ENCODE results near the gene PLA2G15. TPM values are rescaled to one million over a fixed set of nuclear protein-coding genes. Genes with fewer than 3 reads are reported as not detected.

PLA2G15 gene
- total and polyA plus RNA-seq, 2 of the 13 experiments (the other 11 are each of a cell fraction or from before 2014, with no cell fraction given), result 14.4 to 23.7 TPM

DNA sequence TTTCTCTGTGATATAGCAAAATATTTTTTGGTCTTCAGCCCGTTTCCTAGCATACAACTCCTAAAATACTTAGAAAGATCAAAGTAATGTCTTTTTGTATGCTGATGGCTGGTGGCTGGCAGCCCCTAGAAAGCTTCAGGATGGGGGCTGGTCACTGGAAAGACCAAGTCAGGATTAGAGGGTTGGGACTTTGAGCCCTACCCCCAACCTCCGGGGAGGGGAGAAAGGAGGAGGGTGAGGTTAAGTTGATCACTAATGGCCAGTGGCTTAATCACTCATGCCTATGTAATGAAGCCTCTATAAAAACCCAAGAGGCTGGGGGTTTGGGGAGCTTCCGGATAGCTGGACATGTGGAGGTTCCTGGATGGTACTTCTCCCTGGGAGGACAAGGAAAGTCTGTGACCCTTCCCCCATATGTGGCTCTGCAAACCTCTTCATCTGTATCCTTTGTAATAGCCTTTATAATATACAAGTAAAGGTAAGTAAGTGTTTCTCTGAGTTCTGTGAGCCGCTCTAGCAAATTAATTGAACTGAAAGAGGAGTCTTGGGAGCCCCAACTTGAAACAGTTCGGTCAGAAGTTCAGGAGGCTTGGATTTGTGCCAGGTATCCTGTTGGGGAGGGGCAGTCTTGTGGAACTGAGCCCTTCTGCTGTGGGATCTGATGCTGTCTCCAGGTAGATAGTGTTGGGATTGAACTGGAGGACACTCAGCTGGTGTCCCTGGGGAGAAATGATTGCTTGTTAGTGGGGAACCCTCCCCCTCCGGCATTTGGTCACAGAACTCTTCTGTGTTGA lies 22.6 kb downstream of the PLA2G15 start (continued):
- no peak for TF ChIP-seq ZNF83 (CRISPR knock-in tag; IDR thresholded peaks at IDR 0.05; ENCODE audit: borderline replicate concordance)
- no peak for TF ChIP-seq FOXO4 (CRISPR knock-in tag; conservative IDR thresholded peaks at IDR 0.05)
- TF ChIP-seq ZNF660 (CRISPR knock-in tag; IDR thresholded peaks at IDR 0.05; ENCODE audit: borderline replicate concordance, low read depth), result no peak
- no peak for TF ChIP-seq TOE1 (CRISPR knock-in tag; IDR thresholded peaks at IDR 0.05)
- no peak for TF ChIP-seq SMC3 (IDR thresholded peaks at IDR 0.05; ENCODE audit: low read length)
- no peak for TF ChIP-seq JUND (CRISPR knock-in tag; IDR thresholded peaks at IDR 0.05)
- no peak for TF ChIP-seq MAF1 (CRISPR knock-in tag; IDR thresholded peaks at IDR 0.05; ENCODE audit: borderline replicate concordance)
- no peak for TF ChIP-seq ZFP36 (IDR thresholded peaks at IDR 0.05; ENCODE audit: borderline replicate concordance, low read depth, low read length, partially characterized antibody)
- no peak for TF ChIP-seq KAT7 (CRISPR knock-in tag; IDR thresholded peaks at IDR 0.05; ENCODE audit: borderline replicate concordance)
- 0 out of 2 replicates have a peak, but pooled peaks have one; percentile 30 for TF ChIP-seq KDM6A (CRISPR knock-in tag; IDR thresholded peaks at IDR 0.05; ENCODE audit: low read depth)
- no peak for TF ChIP-seq ZFP91 (CRISPR knock-in tag; IDR thresholded peaks at IDR 0.05; ENCODE audit: borderline replicate concordance)
- no peak for TF ChIP-seq ZSCAN29 (CRISPR knock-in tag; conservative IDR thresholded peaks at IDR 0.05)
- TF ChIP-seq ZNF547 (CRISPR knock-in tag; IDR thresholded peaks at IDR 0.05), result no peak
- TF ChIP-seq RAD21 (CRISPR knock-in tag; IDR thresholded peaks at IDR 0.05), result no peak
- no peak for TF ChIP-seq SNRNP70 (IDR thresholded peaks at IDR 0.05; ENCODE audit: low read depth, low read length)
- TF ChIP-seq THRA (CRISPR knock-in tag; IDR thresholded peaks at IDR 0.05; ENCODE audit: borderline replicate concordance), result no peak
- TF ChIP-seq, protein P1, sequence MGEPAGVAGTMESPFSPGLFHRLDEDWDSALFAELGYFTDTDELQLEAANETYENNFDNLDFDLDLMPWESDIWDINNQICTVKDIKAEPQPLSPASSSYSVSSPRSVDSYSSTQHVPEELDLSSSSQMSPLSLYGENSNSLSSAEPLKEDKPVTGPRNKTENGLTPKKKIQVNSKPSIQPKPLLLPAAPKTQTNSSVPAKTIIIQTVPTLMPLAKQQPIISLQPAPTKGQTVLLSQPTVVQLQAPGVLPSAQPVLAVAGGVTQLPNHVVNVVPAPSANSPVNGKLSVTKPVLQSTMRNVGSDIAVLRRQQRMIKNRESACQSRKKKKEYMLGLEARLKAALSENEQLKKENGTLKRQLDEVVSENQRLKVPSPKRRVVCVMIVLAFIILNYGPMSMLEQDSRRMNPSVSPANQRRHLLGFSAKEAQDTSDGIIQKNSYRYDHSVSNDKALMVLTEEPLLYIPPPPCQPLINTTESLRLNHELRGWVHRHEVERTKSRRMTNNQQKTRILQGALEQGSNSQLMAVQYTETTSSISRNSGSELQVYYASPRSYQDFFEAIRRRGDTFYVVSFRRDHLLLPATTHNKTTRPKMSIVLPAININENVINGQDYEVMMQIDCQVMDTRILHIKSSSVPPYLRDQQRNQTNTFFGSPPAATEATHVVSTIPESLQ (CRISPR knock-in tag; conservative IDR thresholded peaks at IDR 0.05), result no peak
- no peak for TF ChIP-seq BHLHE40 (IDR thresholded peaks at IDR 0.05; ENCODE audit: low read length)
- TF ChIP-seq POLR2A (IDR thresholded peaks at IDR 0.05; ENCODE audit: insufficient read depth in 1 of 2, low read depth in 2 of 2, low read length in 2 of 2), result no peak
- TF ChIP-seq ZMYM4 (CRISPR knock-in tag; IDR thresholded peaks at IDR 0.05), result no peak
- TF ChIP-seq MTF1 (CRISPR knock-in tag; IDR thresholded peaks at IDR 0.05), result no peak
- TF ChIP-seq TERF1 (CRISPR knock-in tag; IDR thresholded peaks at IDR 0.05), result no peak
- no peak for TF ChIP-seq CBX2 (IDR thresholded peaks at IDR 0.05; ENCODE audit: low read depth, low read length)
- TF ChIP-seq CBX2 (CRISPR knock-in tag; IDR thresholded peaks at IDR 0.05; ENCODE audit: low read depth), result no peak

Data from HepG2 (cell line).